ENCODE results near the gene ZNF160. TPM values are rescaled to one million over a fixed set of nuclear protein-coding genes. Genes with fewer than 3 reads are reported as not detected.

ZNF160 gene
- total RNA-seq, 2 experiments from 2014 or later, result 23.5 to 25.2 TPM

DNA sequence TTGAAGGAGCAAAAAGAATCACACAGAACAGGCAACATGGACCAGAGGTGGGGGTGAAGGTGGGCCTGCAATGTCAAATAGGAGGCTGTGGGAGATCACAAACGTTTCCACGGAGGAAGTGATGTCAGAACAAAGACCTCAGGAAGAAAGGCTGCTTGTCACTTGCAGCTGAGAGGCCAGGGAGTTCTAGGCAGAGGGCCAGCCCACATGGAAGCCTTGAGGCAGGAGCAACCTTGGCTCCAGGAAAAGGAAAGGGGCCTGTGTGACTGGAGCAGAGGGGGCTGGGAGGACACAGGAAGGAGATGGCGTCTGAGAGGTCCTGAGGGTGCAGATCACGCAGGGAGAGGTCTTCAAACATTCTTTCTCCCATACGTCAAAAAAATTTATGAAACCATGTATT lies 16.3 kb downstream of the ZNF160 start:
- Mint-ChIP-seq H3K27me3 (ENCODE audit: low read depth) (no peaks in the 10 kb centered on the region), H3K36me3 (ENCODE audit: low read depth) (peaks cover 94% of the 10 kb centered on the region), H3K9me3 (peaks cover 43% of the 10 kb centered on the region), H3K4me1 (ENCODE audit: low read depth) (peaks cover 4% of the 10 kb centered on the region), H3K4me3 (no peak overlapping the region), H3K27ac (no peak overlapping the region)
- no peak for DNase-seq
- CTCF ChIA-PET, result no interaction called here
- intact Hi-C loops (cut with micrococcal nuclease), result no loop called here

DNA sequence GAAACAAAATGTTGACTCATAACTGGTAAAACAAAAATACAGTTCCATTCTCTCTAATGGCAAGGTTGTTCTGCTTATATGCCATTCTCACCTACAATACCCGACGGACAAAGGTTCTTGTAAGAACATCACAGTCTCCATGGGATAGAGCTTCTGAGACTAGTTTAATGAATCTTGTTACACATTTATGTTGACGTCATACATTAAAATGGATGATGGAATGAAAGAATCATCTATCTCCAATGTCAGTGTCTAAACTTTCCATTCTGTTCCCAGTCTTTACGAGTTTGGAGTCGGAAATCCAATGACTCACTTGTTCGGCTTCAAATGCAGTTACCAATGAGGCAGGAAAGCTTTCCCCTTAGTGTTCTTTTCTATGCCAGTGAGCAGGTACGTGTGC lies 17.7 kb downstream of the ZNF160 start:
- intact Hi-C loops (cut with micrococcal nuclease), result no loop called here
- Mint-ChIP-seq H3K9me3 (peaks cover 54% of the 10 kb centered on the region), H3K4me1 (ENCODE audit: low read depth) (peaks cover 4% of the 10 kb centered on the region), H3K27me3 (ENCODE audit: low read depth) (no peaks in the 10 kb centered on the region), H3K4me3 (no peak overlapping the region), H3K36me3 (ENCODE audit: low read depth) (peaks cover 95% of the 10 kb centered on the region), H3K27ac (no peak overlapping the region)
- CTCF ChIA-PET, result no interaction called here
- DNase-seq, result no peak

DNA sequence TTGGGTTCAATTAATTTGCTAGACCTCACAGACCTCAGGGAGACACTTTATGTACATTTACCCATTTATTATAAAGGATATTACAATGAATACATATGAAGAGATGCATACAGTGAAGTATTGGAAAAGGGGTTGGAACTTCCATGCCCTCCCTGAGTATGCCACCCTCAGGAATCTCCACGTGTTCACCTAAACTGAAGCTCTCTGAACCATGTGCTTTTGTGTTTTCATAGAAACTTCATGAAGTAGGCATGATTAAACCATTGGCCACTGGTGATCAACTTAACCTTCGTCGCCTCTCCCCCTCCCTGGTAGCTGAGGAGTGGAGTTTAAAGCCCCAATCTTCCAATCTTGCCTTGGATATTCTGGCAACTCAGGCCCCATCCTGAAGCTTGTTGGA lies 20.3 kb downstream of the ZNF160 start:
- intact Hi-C loops (cut with micrococcal nuclease), result no loop called here
- H3K36me3 Mint-ChIP-seq (ENCODE audit: low read depth), result peaks cover 97% of the 10 kb centered on the region
- no peak overlapping the region for H3K27ac Mint-ChIP-seq
- DNase-seq, result no peak
- H3K9me3 Mint-ChIP-seq, result peaks cover 60% of the 10 kb centered on the region
- no peaks in the 10 kb centered on the region for H3K27me3 Mint-ChIP-seq (ENCODE audit: low read depth)
- CTCF ChIA-PET, result no interaction called here
- H3K4me1 Mint-ChIP-seq (ENCODE audit: low read depth), result no peaks in the 10 kb centered on the region
- H3K4me3 Mint-ChIP-seq, result no peak overlapping the region

DNA sequence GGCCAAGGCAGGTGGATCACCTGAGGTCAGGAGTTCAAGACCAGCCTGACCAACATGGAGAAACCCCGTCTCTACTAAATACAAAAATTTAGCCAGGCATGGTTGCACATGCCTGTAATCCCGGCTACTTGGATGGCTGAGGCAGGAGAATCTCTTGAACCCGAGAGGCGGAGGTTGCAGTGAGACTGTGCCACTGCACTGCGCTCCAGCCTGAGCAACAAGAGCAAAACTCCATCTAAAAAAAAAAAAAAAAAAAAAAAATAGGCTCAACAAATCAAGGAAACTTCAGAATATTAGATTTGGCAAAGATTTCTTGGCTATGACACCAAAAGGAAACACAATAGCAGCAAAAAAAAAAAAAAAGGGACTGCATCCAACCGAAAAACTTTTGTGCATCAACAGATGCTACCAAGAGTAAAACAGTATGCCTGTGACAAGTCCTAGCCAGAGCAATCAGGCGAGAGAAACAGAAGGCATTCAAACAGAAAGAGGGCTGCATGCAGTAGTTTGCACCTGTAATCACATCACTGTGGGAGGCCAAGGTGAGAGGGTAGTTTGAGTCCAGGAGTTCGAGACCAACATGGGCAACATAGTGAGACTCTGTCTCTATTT lies 23.8 kb downstream of the ZNF160 start:
- Mint-ChIP-seq H3K27me3 (ENCODE audit: low read depth) (no peaks in the 10 kb centered on the region), H3K27ac (no peak overlapping the region), H3K9me3 (peaks cover 65% of the 10 kb centered on the region), H3K36me3 (ENCODE audit: low read depth) (peaks cover 98% of the 10 kb centered on the region), H3K4me1 (ENCODE audit: low read depth) (no peaks in the 10 kb centered on the region), H3K4me3 (no peak overlapping the region)
- intact Hi-C loops (cut with micrococcal nuclease), result no loop called here
- CTCF ChIA-PET, result no interaction called here
- no peak for DNase-seq

DNA sequence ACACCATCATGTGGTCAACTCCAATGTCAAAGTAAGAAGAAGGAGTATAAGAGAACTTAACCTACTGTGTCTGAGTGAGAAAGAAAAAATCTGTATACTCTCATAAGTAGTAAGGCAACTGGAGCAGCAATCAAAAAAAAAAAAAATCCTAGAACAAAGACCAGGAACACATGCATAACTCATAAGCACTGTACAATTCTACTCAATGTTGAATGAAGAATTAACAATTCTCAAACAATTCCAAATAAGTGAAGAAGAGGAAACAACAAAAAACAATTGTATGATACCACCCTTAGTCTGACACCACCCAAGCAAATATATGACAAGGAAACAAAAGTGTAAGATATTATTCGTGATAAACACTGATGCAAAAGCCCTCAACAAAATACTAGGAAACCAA lies 24.6 kb downstream of the ZNF160 start:
- H3K4me3 Mint-ChIP-seq, result no peak overlapping the region
- H3K27ac Mint-ChIP-seq, result no peak overlapping the region
- H3K27me3 Mint-ChIP-seq (ENCODE audit: low read depth), result no peaks in the 10 kb centered on the region
- no peak for DNase-seq
- H3K9me3 Mint-ChIP-seq, result peaks cover 65% of the 10 kb centered on the region
- peaks cover 98% of the 10 kb centered on the region for H3K36me3 Mint-ChIP-seq (ENCODE audit: low read depth)
- H3K4me1 Mint-ChIP-seq (ENCODE audit: low read depth), result no peaks in the 10 kb centered on the region
- intact Hi-C loops (cut with micrococcal nuclease), result no loop called here
- CTCF ChIA-PET, result interaction anchor here (0.8 kb wide), 1 partner anchor 214 kb away, joined by 3 read pairs; no protein-coding TSS in a partner anchor

DNA sequence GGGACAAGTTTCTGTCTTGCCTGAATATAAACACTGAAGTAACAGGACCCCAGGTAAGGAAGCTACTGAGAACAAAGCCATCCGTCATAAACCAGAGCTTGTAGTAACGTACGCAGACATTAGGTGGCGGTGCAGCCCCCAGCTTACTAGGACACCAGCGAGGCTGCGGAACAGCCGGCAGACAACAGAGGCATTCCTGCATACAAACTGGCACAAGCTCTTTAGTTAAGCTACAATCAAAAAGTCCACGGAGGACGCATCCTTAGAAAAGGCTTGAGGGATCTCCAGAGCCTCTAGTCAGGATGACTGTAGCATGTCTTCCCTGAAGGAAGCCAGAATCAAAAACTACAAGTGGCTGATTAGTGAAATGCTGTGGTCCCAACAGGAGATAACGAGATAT lies 26.2 kb downstream of the ZNF160 start:
- intact Hi-C loops (cut with micrococcal nuclease), result no loop called here
- Mint-ChIP-seq H3K27me3 (ENCODE audit: low read depth) (no peaks in the 10 kb centered on the region), H3K27ac (no peak overlapping the region), H3K36me3 (ENCODE audit: low read depth) (peaks cover 96% of the 10 kb centered on the region), H3K9me3 (peaks cover 59% of the 10 kb centered on the region), H3K4me1 (ENCODE audit: low read depth) (no peaks in the 10 kb centered on the region), H3K4me3 (no peak overlapping the region)
- peak; percentile 18 for DNase-seq
- CTCF ChIA-PET, result no interaction called here

DNA sequence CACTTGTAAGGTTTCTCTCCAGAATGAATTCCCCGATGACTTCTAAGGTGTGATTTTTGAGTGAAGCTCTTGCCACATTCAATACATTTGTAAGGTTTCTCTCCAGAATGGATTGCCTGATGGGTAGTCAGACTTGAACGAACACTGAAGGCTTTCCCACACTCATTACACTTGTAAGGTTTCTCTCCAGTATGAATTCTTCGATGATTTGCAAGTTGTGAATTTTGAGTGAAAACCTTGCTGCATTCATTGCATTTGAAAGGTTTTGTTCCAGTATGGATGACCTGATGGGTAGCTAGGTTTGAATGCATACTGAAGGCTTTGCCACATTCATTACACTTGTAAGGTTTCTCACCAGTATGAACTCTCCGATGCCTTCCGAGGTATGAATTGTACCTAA lies 34.4 kb downstream of the ZNF160 start:
- H3K9me3 Mint-ChIP-seq, result peaks cover 55% of the 10 kb centered on the region
- peaks cover 71% of the 10 kb centered on the region for H3K36me3 Mint-ChIP-seq (ENCODE audit: low read depth)
- no peaks in the 10 kb centered on the region for H3K4me1 Mint-ChIP-seq (ENCODE audit: low read depth)
- CTCF ChIA-PET, result no interaction called here
- no peaks in the 10 kb centered on the region for H3K27me3 Mint-ChIP-seq (ENCODE audit: low read depth)
- H3K27ac Mint-ChIP-seq, result no peak overlapping the region
- no peak for DNase-seq
- intact Hi-C loops (cut with micrococcal nuclease), result no loop called here
- H3K4me3 Mint-ChIP-seq, result no peak overlapping the region

DNA sequence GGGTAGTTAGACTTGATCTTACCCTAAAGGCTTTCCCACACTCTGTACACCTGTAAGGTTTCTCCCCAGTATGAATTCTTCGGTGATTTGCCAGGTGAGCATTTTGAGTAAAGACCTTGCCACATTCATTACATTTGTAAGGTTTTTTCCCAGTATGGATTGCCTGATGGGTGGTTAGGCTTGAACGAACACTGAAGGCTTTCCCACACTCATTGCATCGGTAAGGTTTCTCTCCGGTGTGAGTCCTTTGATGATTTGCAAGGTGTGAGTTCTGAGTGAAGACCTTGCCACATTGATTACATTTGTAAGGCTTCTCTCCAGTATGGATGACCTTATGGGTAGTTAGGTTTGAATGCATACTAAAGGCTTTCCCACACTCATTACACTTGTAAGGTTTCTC lies 35.0 kb downstream of the ZNF160 start:
- no peak for DNase-seq
- peaks cover 58% of the 10 kb centered on the region for H3K9me3 Mint-ChIP-seq
- H3K27ac Mint-ChIP-seq, result no peak overlapping the region
- CTCF ChIA-PET, result no interaction called here
- intact Hi-C loops (cut with micrococcal nuclease), result no loop called here
- peaks cover 67% of the 10 kb centered on the region for H3K36me3 Mint-ChIP-seq (ENCODE audit: low read depth)
- no peaks in the 10 kb centered on the region for H3K4me1 Mint-ChIP-seq (ENCODE audit: low read depth)
- no peaks in the 10 kb centered on the region for H3K27me3 Mint-ChIP-seq (ENCODE audit: low read depth)
- no peak overlapping the region for H3K4me3 Mint-ChIP-seq

DNA sequence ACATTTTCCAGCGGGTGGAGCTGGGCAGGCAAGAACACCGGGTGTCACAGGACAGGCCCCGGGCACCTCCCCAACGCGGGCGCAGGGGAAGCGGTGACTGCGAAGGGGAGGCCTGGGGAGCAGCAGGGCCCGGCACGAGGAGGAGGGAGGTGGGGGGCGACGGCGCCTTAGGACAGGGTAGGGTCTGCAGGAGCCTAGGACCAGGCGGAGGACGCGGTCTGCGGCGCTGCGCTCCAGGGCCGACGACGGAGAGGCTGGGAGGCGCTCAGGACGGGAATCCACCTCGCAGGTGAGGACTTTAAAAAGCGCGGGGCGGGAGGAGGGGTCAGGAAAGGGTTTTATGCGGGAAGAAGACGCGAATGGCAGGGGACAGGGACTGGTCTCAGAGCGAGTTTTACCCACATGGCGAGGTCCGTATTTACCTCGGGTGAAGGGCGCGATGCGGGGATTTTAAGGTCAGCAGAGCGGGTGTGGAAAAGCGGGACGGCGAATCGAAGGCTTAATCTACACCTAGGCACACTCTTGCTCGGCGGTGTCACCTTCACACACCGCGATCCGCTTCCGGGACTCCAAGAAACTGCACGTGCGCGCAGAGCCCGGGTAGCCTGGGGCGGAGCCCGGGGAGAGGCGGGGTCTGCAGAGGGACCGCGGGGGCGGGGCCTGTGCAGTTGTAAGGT lies 45.2 kb downstream of the ZNF160 start:
- intact Hi-C loops (cut with micrococcal nuclease), result no loop called here

DNA sequence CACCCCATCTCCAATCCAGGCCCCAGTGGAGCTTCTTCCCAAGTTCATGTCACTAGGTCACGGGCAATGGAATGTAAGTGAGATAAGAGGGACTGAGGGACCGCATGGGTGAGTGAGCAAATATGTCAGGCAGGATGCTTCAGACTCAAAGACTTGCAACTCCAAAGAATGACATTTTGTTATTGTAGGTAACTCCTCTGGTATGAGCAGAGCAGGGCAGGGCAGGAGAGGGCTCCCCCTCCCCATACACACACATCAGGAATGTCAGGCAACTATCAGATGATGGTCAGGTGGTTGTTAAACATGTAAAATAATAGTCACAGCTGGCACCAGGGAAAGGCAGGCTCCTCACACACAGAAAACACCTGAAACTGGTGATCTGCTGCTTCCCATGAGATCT lies 48.1 kb downstream of the ZNF160 start:
- Mint-ChIP-seq H3K4me1 (ENCODE audit: low read depth) (peaks cover 5% of the 10 kb centered on the region), H3K27me3 (ENCODE audit: low read depth) (peaks cover 21% of the 10 kb centered on the region), H3K27ac (no peak overlapping the region), H3K9me3 (peaks cover 28% of the 10 kb centered on the region), H3K36me3 (ENCODE audit: low read depth) (peaks cover 27% of the 10 kb centered on the region), H3K4me3 (no peak overlapping the region)
- DNase-seq, result no peak
- intact Hi-C loops (cut with micrococcal nuclease), result no loop called here
- CTCF ChIA-PET, result no interaction called here

More for the DNA sequence above, 45.2 kb downstream of the ZNF160 start:
- Mint-ChIP-seq H3K4me3 (no peak overlapping the region), H3K27ac (no peak overlapping the region), H3K27me3 (ENCODE audit: low read depth) (peaks cover 21% of the 10 kb centered on the region), H3K9me3 (peaks cover 38% of the 10 kb centered on the region), H3K4me1 (ENCODE audit: low read depth) (peaks cover 5% of the 10 kb centered on the region), H3K36me3 (ENCODE audit: low read depth) (peaks cover 30% of the 10 kb centered on the region)
- CTCF ChIA-PET, result no interaction called here
- DNase-seq, result peak; percentile 12

DNA sequence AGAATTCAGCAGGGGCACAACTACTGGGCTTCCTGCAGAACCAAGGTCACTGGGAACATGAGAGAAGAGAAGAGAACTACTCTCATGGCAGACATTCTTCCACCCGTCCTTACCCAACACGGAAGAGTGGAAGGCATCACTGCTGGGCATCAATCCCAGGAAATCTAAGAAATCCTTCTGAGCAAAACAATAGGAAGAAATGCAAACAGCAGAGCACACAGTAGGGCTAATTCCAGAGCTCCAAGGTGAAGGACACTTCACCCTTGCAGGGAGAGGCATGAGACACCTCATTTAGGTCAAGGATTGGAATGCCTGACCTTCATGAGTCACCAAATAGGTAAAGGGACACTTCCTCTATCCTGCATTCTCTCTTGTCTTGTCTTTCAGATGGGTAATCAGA lies 55.8 kb downstream of the ZNF160 start:
- Mint-ChIP-seq H3K9me3 (peaks cover 27% of the 10 kb centered on the region), H3K4me1 (ENCODE audit: low read depth) (no peaks in the 10 kb centered on the region), H3K27ac (no peak overlapping the region), H3K27me3 (ENCODE audit: low read depth) (no peaks in the 10 kb centered on the region), H3K4me3 (no peak overlapping the region), H3K36me3 (ENCODE audit: low read depth) (peaks cover 13% of the 10 kb centered on the region)
- no peak for DNase-seq
- CTCF ChIA-PET, result no interaction called here
- intact Hi-C loops (cut with micrococcal nuclease), result no loop called here

DNA sequence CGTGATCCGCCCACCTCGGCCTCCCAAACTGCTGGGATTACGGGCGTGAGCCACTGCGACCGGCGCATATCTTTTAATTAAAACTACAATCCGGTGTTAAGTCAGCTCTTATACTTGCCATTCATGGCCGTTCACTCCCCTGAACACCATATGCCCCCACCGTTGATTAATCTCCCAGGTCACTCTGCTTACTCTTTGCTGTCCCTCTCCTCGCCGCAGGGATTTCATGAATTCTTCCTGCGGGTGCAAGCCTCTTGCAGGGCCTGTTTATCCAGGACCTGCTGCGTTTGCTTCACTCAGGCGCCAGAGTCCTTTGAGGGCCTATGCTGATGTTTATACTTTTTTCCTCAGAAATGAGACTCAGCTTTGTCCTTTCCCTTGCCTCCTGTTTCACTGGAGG lies 57.7 kb downstream of the ZNF160 start:
- Mint-ChIP-seq H3K4me3 (no peak overlapping the region), H3K27ac (no peak overlapping the region), H3K4me1 (ENCODE audit: low read depth) (no peaks in the 10 kb centered on the region), H3K9me3 (peaks cover 25% of the 10 kb centered on the region), H3K36me3 (ENCODE audit: low read depth) (peaks cover 12% of the 10 kb centered on the region), H3K27me3 (ENCODE audit: low read depth) (no peaks in the 10 kb centered on the region)
- no peak for DNase-seq
- intact Hi-C loops (cut with micrococcal nuclease), result no loop called here
- CTCF ChIA-PET, result no interaction called here

DNA sequence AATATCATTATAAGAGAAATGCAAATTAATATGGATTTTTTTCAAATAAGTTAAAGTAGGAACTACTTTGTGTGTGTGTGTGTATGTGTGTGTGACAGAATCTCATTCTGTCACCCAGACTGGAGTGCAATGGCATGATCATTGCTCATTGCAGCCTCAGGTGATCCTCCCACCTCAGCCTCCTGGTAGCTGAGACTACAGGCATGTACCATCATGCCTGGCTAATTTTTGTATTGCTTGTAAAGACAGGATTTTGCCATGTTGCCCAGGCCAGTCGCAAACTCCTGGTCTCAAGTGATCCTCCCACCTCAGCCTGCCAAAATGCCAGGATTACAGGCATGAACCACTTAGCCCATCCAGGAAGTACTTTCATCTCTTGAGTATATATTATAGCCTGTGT lies 61.9 kb downstream of the ZNF160 start:
- Mint-ChIP-seq H3K36me3 (ENCODE audit: low read depth) (peaks cover 24% of the 10 kb centered on the region), H3K4me1 (ENCODE audit: low read depth) (peaks cover 3% of the 10 kb centered on the region), H3K4me3 (no peak overlapping the region), H3K27me3 (ENCODE audit: low read depth) (peaks cover 12% of the 10 kb centered on the region), H3K27ac (no peak overlapping the region), H3K9me3 (peaks cover 30% of the 10 kb centered on the region)
- intact Hi-C loops (cut with micrococcal nuclease), result no loop called here
- DNase-seq, result no peak
- CTCF ChIA-PET, result no interaction called here
